Astrocyte (in vitro differentiated cells and primary cell): Measurements from ENCODE around the gene SLC30A1. TPM values are rescaled to one million over a fixed set of nuclear protein-coding genes. Genes with fewer than 3 reads are reported as not detected.
A peak's percentile ranks its signal among the peaks of the same experiment; 100 is the strongest.

Source experiments
- DNase-seq: peaks from one replicate; pipeline ENCODE4 v3.0.0-alpha.2; 2010; ENCODE audit warnings: low read depth
- FAIRE-seq: peaks from 2 replicates; lab custom pipeline; 2011; peaks lifted over from hg19 to GRCh38; lab: Jason Lieb, UNC
- H2AFZ ChIP-seq: 2 replicates; pipeline ENCODE4 v1.6.0; 2012; ENCODE audit warnings: low read depth, low read length, inconsistent platforms
- H3K27ac ChIP-seq: 2 replicates; pipeline ENCODE4 v1.5.1; 2011; ENCODE audit warnings: low read depth, low read length, inconsistent platforms
- H3K27me3 ChIP-seq: 2 replicates; pipeline ENCODE4 v1.6.0; 2011; ENCODE audit warnings: low read length, inconsistent platforms; ENCODE audit not compliant: insufficient read depth
- H3K36me3 ChIP-seq: 2 replicates; pipeline ENCODE4 v1.5.1; 2011; ENCODE audit warnings: low read length, inconsistent platforms; ENCODE audit not compliant: insufficient read depth
- H3K4me1 ChIP-seq: 2 replicates; pipeline ENCODE4 v1.5.1; 2011; ENCODE audit warnings: low read length, inconsistent platforms; ENCODE audit not compliant: insufficient read depth
- H3K4me2 ChIP-seq: 2 replicates; pipeline ENCODE4 v1.6.0; 2012; ENCODE audit warnings: low read length, inconsistent platforms
- H3K4me3 ChIP-seq: 2 replicates; pipeline ENCODE4 v1.5.1; 2011; ENCODE audit warnings: low read depth, mild to moderate bottlenecking, low read length, inconsistent platforms; ENCODE audit not compliant: insufficient read depth
- H3K79me2 ChIP-seq: 2 replicates; pipeline ENCODE4 v1.6.0; 2012; ENCODE audit warnings: mild to moderate bottlenecking, low read length, inconsistent platforms; ENCODE audit not compliant: insufficient read depth
- H3K9ac ChIP-seq: 2 replicates; pipeline ENCODE4 v1.6.0; 2012; ENCODE audit warnings: mild to moderate bottlenecking, low read length, inconsistent platforms
- H3K9me3 ChIP-seq: 2 replicates; pipeline ENCODE4 v1.5.1; 2012; ENCODE audit warnings: low read depth, mild to moderate bottlenecking, low read length, inconsistent platforms; ENCODE audit not compliant: insufficient read depth
- H4K20me1 ChIP-seq: 2 replicates; pipeline ENCODE4 v1.6.0; 2012; ENCODE audit warnings: low read length, inconsistent platforms; ENCODE audit not compliant: insufficient read depth
- H3K27ac Mint-ChIP-seq: one replicate; pipeline ENCODE4 v1.8.0; 2021; ENCODE audit warnings: mild to moderate bottlenecking, mixed read lengths; ENCODE audit not compliant: unreplicated experiment
- H3K27me3 Mint-ChIP-seq: one replicate; pipeline ENCODE4 v1.8.0; 2021; ENCODE audit warnings: low read depth, mixed read lengths; ENCODE audit not compliant: unreplicated experiment
- H3K36me3 Mint-ChIP-seq: one replicate; pipeline ENCODE4 v1.8.0; 2021; ENCODE audit warnings: low read depth, mixed read lengths; ENCODE audit not compliant: unreplicated experiment
- H3K4me1 Mint-ChIP-seq: one replicate; pipeline ENCODE4 v1.8.0; 2021; ENCODE audit warnings: low read depth, mixed read lengths; ENCODE audit not compliant: unreplicated experiment
- H3K4me3 Mint-ChIP-seq: one replicate; pipeline ENCODE4 v1.8.0; 2021; ENCODE audit warnings: mild to moderate bottlenecking, moderate library complexity, mixed read lengths; ENCODE audit not compliant: unreplicated experiment
- H3K9me3 Mint-ChIP-seq: one replicate; pipeline ENCODE4 v1.8.0; 2021; ENCODE audit warnings: mild to moderate bottlenecking, mixed read lengths; ENCODE audit not compliant: unreplicated experiment
- EZH2 ChIP-seq: IDR thresholded peaks from 2 replicates; pipeline ENCODE4 v1.6.1; 2012; ENCODE audit warnings: mild to moderate bottlenecking, low read length, inconsistent platforms; ENCODE audit not compliant: insufficient read depth
- total RNA-seq: library from RNA; stranded (reverse); gene quantifications from 2 replicates; pipeline ENCODE4 v1.2.1, GENCODE V29; 2021
- TF ChIP-seq, protein P1 (sequence below): IDR thresholded peaks from 2 replicates; pipeline ENCODE4 v1.5.1; 2011; ENCODE audit warnings: low read depth, mild to moderate bottlenecking, inconsistent platforms, low read length, moderate library complexity; ENCODE audit not compliant: insufficient read depth

SLC30A1 gene
- total RNA-seq, 1 donor from 2014 or later: 35.0 TPM

DNA sequence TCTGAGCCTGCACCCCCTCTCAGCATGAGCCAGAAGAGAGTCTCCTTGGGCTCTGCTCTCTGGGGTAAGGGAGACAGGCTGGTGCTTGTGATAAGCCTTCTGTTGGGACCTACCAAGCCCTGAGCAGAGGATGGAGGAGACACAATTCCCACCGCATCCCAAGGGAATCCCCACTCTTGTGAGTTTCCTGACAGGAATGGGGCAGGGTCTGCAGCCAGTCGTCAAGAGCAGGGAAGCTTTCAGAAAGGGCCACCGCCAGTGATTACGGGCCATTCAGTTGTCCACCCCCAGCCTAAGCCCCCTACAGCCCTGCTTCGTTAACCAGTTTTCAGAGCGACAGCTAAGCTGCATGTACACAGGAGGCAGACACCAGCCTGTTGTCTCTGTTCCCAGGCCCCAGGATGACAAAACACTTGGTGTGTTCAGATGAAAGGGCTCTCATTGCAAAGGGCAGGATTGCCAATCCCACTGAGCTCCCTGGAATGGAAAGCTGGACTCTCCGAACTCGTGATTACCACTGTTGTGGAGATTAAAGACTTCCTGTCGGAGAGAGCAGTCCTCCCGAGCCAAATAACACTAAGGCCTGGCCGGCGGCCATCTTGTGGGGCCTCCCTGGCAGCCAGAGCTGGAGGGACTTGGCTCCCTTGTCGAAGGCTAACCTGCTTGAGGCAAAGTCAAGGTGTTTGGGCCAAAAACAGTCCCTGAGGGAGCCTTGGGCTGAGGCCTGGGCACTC lies 37.4 kb upstream of the SLC30A1 start:
- H3K27me3 Mint-ChIP-seq: peaks cover 7% of the 10 kb centered on the region
- DNase-seq (peak; percentile 57), FAIRE-seq (no peak)
- no peaks in the 10 kb centered on the region for H3K36me3 Mint-ChIP-seq
- Histone ChIP-seq H3K79me2 (no peaks in the 10 kb centered on the region), H2AFZ (peak overlapping the region; percentile 78), H4K20me1 (no peaks in the 10 kb centered on the region), H3K27ac (no peak overlapping the region), H3K4me1 (peaks cover 7% of the 10 kb centered on the region), H3K9ac (no peak overlapping the region), H3K27me3 (no peaks in the 10 kb centered on the region), H3K4me3 (no peak overlapping the region), H3K36me3 (no peaks in the 10 kb centered on the region), H3K9me3 (no peaks in the 10 kb centered on the region), H3K4me2 (no peak overlapping the region)
- no peak for TF ChIP-seq EZH2
- TF ChIP-seq, protein P1, sequence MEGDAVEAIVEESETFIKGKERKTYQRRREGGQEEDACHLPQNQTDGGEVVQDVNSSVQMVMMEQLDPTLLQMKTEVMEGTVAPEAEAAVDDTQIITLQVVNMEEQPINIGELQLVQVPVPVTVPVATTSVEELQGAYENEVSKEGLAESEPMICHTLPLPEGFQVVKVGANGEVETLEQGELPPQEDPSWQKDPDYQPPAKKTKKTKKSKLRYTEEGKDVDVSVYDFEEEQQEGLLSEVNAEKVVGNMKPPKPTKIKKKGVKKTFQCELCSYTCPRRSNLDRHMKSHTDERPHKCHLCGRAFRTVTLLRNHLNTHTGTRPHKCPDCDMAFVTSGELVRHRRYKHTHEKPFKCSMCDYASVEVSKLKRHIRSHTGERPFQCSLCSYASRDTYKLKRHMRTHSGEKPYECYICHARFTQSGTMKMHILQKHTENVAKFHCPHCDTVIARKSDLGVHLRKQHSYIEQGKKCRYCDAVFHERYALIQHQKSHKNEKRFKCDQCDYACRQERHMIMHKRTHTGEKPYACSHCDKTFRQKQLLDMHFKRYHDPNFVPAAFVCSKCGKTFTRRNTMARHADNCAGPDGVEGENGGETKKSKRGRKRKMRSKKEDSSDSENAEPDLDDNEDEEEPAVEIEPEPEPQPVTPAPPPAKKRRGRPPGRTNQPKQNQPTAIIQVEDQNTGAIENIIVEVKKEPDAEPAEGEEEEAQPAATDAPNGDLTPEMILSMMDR: no peak
- no peaks in the 10 kb centered on the region for H3K9me3 Mint-ChIP-seq
- no peak overlapping the region for H3K4me3 Mint-ChIP-seq
- peaks cover 12% of the 10 kb centered on the region for H3K4me1 Mint-ChIP-seq
- H3K27ac Mint-ChIP-seq: no peak overlapping the region

- Mint-ChIP-seq H3K4me3 (no peak overlapping the region), H3K9me3 (no peaks in the 10 kb centered on the region), H3K27ac (no peak overlapping the region), H3K27me3 (peaks cover 4% of the 10 kb centered on the region), H3K4me1 (peaks cover 11% of the 10 kb centered on the region), H3K36me3 (no peaks in the 10 kb centered on the region)
- Histone ChIP-seq H3K4me1 (peaks cover 11% of the 10 kb centered on the region), H3K27me3 (no peaks in the 10 kb centered on the region), H3K9me3 (no peaks in the 10 kb centered on the region), H3K9ac (no peak overlapping the region), H3K36me3 (no peaks in the 10 kb centered on the region), H3K79me2 (no peaks in the 10 kb centered on the region), H3K27ac (no peak overlapping the region), H3K4me2 (no peak overlapping the region), H4K20me1 (no peaks in the 10 kb centered on the region), H3K4me3 (no peak overlapping the region), H2AFZ (no peak overlapping the region)
- FAIRE-seq (no peak), DNase-seq (no peak)
- TF ChIP-seq, protein P1: no peak
- no peak for TF ChIP-seq EZH2
These were observed 35.7 kb upstream of the SLC30A1 start for GRCh38 chr1:211614615-211615014.

DNA sequence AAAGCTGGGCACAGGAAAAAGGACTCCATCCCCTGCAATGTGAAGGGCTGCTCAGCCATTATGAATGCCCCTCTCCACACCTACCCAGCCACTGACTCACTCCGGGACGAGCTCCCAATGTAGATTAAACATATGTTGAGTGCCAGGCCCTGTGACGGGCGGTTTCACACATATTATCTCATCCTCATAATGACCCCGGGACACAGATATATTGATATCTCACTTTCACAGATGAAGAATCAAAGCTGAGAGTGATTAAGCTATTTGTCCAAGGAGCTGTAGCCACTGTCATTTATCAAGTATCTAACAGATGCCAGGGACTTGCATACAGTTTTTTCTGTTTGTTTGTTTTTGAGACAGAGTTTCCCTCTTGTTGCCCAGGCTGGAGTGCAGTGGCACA lies 35.0 kb upstream of the SLC30A1 start:
- DNase-seq (no peak), FAIRE-seq (no peak)
- H3K4me1 ChIP-seq: peaks cover 11% of the 10 kb centered on the region
- no peak overlapping the region for H3K4me2 ChIP-seq
- no peaks in the 10 kb centered on the region for H3K27me3 ChIP-seq
- Mint-ChIP-seq H3K27ac (peak overlapping the region; percentile 58), H3K36me3 (no peaks in the 10 kb centered on the region), H3K4me1 (peaks cover 11% of the 10 kb centered on the region), H3K27me3 (peaks cover 4% of the 10 kb centered on the region), H3K4me3 (no peak overlapping the region), H3K9me3 (no peaks in the 10 kb centered on the region)
- no peak overlapping the region for H3K27ac ChIP-seq
- H3K9ac ChIP-seq: no peak overlapping the region
- no peaks in the 10 kb centered on the region for H4K20me1 ChIP-seq
- no peaks in the 10 kb centered on the region for H3K79me2 ChIP-seq
- TF ChIP-seq, protein P1: no peak
- TF ChIP-seq EZH2: no peak
- no peak overlapping the region for H2AFZ ChIP-seq
- no peaks in the 10 kb centered on the region for H3K9me3 ChIP-seq
- H3K36me3 ChIP-seq: no peaks in the 10 kb centered on the region
- no peak overlapping the region for H3K4me3 ChIP-seq
